GM19324 (cell line): Measurements from ENCODE around the gene WDR20.
"Not testable (repeated sequence)": the region's sequence is repeated elsewhere in the genome, so short reads cannot be mapped to it uniquely, and the experiment has no call there.

Experiments used
- ATAC-seq: cut with Tn5 transposase; IDR thresholded peaks from one replicate; pipeline ENCODE4 v1.9.1; 2021; ENCODE audit warnings: mild to moderate bottlenecking, moderate library complexity; ENCODE audit not compliant: unreplicated experiment, low FRiP score

Gene WDR20

DNA sequence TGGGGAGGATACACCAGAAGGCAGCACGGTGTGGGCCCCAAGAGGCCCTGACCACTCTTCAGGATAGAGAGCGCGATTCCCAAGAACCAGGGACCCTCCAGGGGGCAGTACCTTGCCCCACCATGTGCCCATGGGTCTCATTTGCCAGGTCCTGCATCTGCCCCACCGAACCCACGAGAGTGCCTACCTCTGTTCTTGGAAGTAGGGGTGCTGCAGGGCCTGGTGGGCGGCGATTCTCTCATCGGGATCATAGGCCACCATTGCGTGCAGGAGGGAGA lies 92.6 kb downstream of the WDR20 start:
- ATAC-seq = no peak

DNA sequence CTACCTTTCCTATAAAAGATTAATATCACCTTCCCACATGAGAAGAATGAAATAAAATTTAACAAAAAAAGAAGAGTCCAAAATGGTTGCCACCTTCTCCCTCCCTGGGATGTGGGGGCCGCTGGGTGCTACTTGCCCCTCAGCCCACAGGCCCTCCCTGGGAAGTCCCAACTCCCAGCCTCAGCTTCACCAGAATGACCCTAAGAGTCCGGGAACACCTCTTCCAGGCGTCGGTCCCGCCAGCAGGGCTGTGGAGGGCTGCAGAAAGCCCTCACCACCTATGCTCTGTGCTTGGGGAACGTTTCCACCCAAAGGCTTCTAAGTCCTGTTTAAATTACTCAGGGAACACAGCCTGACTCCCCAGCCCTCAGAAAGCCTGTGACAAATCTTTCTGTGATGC lies 93.4 kb downstream of the WDR20 start:
- ATAC-seq = no peak

DNA sequence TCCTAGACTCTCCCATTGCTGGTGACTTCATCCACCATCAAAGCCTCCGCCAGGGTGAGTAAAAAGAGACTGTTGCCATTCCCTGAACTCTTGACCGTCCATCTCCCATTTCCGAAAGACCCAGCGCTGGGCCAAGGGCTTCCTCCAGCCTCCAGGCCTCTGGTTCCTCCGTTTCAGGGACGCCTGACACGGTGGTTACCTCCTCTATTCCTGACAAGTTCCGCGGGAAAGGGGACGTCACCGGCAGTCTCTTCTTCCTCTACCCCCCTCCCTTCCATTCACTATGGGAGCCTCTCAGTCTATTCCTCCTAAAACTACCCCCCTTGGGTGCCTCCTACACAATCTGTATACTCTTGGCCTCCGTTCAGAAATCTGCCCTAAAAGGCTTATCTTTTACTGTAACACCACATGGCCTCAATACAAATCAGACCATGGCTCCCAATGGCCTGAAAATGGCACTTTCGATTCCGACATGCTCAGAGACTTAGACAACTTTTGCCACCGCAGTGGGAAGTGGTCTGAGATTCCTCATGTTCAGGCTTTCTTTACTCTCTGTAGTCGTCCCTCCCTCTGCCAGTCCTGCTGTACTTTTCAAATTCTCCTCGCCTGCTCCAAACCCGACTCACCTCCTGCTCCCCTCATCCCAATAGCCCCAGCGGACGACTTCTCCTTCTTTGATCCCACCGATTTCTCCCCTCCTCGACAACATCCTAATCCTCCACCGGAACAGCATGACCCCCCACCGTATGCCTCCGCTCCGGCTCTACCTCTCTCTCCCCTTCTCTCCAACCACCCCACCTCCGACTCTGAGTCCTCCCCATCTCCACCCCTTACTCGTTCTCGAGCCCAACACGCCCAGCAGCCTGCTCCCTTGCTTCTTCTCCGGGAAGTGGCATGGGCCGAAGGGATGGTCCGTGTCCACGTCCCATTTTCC lies 94.9 kb downstream of the WDR20 start:
- ATAC-seq = no peak

DNA sequence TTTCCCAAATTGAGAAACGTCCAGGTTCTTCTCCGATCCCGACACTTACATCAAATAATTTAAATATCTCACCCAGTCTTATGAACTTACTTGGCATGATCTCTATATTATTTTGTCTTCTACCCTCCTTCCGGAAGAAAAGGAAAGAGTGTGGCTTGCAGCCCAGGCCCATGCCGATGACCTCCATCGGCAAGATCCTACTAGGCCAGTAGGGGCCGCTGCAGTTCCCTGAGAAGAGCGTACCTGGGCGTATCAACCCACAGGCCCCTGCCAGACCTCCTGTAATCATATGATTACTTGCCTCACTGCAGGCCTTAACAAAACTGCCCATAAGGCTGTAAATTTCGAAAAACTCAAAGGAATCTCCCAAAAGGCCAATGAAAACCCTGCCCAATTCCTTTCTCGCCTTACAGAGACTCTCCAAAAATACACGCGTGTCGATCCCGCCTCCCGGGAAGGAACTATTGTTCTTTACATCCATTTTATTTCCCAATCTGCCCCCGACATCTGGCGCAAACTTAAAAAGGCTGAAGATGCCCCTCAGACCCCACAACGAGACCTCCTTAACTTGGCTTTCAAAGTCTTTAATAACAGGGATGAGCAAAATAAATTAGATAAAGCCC lies 95.7 kb downstream of the WDR20 start:
- ATAC-seq = no peak

GRCh38 chr14:102236026-102236425 lies 96.3 kb downstream of the WDR20 start:
- no peak for ATAC-seq

- no peak for ATAC-seq
Measured at GRCh38 chr14:102238131-102238530, 98.4 kb downstream of the WDR20 start.

DNA sequence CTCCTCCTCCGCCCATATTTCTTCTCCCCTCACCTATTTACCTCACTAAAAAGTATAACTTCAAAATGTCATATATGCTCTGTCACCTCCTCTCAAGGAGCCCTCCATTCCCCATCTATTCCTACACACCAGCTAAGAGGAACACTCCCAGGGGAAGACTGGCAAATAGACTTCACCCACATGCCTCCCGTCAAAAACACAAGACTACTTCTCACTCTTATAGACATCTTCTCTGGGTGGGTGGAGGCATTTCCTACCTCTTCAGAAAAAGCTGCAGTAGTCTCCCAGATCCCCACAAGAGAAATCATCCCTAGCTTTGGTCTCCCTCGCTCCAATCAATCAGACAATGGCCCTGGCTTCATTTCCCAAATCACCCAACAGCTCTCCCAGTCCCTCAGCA lies 99.1 kb downstream of the WDR20 start:
- ATAC-seq = no peak

DNA sequence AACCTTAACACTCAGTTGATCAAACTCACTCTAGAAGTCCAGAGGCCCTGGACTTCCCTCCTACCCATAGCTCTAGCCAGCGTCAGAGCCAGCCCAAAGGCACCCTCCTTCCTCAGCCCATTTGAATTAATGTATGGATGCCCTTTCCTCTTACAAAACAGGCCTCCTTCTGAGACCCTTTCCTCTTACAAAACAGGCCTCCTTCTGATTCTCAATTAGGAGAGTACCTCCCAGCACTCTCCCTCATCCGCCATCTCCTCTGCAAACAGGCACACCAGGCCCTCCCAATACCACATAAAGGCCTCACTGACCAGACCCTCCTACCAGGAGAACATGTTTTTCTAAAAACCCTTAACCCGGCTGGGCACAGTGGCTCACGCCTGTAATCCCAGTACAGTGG lies 99.5 kb downstream of the WDR20 start:
- ATAC-seq = no peak

DNA sequence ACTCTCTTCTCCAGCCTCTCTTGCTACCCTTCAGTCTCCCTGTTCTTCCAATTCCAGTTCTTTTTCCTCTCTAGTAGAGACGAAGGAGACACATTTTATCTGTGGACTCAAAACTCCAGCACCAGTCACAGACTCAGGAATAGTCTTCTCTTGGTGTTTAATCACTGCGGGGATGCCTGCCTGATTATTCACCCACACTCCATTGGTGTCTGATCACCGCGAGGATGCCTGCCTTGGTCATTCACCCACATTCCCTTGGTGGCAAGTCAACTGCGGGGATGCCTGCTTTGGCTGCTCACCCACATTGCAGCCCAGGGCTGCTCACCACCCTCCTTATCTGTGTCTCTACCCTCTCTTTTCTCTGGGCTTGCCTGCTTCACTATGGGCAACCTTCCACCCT lies 100.8 kb downstream of the WDR20 start:
- not testable (repeated sequence) for ATAC-seq

GRCh38 chr14:102241147-102241546 lies 101.5 kb downstream of the WDR20 start:
- ATAC-seq = no peak

DNA sequence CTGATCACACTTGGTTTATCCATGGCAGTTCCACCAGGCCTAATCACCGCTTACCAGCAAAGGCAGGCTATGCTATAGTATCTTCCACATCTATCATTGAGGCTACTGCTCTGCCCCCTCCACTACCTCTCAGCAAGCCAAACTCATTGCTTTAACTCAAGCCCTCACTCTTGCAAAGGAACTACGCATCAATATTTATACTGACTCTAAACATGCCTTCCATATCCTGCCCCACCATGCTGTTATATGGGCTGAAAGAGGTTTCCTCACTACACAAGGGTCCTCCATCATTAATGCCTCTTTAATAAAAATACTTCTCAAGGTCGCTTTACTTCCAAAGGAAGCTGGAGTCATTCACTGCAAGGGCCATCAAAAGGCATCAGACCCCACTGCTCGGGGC lies 104.1 kb downstream of the WDR20 start:
- not testable (repeated sequence) for ATAC-seq

GRCh38 chr14:102246071-102246470 lies 106.4 kb downstream of the WDR20 start:
- ATAC-seq = no peak

- no peak for ATAC-seq
Measured at GRCh38 chr14:102248121-102248520, 108.4 kb downstream of the WDR20 start.

DNA sequence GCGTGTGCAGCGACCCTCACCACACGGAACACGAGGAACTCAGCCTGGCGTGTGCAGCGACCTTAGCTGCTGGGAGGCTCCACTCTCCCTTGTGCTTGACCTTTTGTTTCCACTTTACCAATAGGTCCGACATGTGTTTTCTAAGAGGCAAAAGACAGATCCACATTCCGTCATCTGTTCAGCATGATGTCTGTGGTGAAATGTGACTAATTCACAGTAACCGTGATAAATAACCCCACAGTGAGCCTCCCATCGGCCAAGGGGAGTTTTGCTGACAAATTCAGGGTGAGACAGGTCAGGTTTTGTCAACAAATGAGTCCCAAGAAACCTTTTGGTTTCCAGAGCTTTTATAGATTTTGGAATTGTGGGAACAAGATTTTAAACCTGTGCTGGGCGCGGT lies 109.3 kb downstream of the WDR20 start:
- ATAC-seq = no peak

DNA sequence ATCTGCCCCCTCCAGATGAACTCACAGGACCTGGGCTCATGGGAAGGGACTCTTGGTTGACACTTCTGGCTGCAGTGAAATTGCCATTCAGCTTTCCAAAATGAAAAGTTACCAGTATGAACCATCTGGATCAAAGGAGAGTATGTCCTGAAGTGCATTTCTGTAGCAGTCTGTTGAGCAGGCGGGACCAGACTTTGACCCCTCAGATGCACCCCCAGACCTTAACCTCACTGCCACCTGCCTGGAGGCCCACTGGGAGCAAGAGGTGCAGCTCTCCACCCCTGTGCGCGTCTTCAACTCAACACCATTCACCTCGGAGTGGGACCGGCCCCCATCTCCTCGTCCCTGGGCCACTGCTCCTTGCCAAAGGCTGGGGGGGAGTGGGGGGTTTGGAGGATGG lies 110.3 kb downstream of the WDR20 start:
- ATAC-seq = no peak

- ATAC-seq = no peak
Measured at GRCh38 chr14:102250636-102251035, 110.9 kb downstream of the WDR20 start.

DNA sequence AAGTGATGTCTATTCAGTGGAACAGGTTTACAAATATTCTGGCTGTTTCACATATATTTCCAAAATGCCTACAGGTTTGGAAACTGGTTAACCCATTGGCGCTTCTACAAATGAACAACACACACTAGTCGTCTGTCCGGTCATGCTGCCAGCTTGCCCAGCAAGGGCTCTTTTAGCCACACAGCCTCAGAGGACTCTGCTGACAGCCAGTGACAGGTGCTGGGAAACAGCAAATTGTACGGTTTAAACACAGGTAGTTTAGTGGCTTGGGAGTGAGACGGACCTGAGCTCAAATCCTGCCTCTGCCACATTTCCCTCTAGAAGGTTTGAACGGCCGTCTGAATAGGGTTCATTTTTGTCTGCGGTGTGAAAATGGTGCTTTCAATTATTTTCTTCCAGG lies 111.5 kb downstream of the WDR20 start:
- ATAC-seq = no peak

GRCh38 chr14:102252834-102253801 lies 113.4 kb downstream of the WDR20 start:
- no peak for ATAC-seq

DNA sequence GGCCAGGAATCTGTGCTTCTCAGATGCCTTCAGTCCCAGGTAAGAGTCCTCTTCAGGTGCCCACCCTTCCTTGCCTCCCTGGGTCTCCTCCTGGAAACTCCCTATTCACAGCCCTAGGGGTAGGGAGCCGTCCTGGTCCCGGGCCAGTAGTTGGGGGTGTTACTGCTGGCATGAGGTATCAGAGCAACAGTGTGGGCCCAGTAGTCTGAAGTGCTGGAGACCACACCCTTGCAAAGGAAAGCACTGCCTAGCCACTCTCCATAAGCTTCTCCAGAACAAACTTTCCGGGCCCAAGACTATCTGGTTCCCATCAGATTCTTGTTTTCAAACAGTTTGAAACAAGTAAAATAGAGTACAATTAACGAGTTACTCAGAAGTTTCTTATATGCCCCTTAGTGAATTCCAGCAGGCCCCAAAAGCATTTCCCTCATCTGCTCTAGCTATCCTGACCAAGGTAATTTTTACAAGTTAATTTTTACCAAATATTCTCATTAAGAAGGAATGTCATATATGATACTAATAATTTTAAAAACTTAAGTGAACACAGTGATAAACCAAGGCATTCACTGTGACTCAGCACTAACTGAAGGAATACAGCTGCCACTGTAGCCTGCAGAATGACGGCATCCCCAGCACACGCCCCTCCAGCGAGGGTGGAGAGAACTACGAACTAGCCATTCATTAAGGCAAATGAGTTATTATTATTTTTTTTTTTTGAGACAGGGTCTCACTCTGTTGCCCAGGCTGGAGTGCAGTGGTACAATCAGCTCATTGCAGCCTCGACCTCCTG lies 115.9 kb downstream of the WDR20 start:
- no peak for ATAC-seq

GRCh38 chr14:102256716-102257115 lies 117.0 kb downstream of the WDR20 start:
- no peak for ATAC-seq
